HepG2 (cell line): ENCODE results near the gene PLLP. TPM values are rescaled to one million over a fixed set of nuclear protein-coding genes. Genes with fewer than 3 reads are reported as not detected.

Experiments
- ATAC-seq: fragments of 200-7000 bp; cut with Tn5 transposase; 3 replicates; pipeline ENCODE4 v1.9.1; 2020; ENCODE audit warnings: mild to moderate bottlenecking, moderate library complexity
- BruUV-seq: library from RNA; stranded (reverse); fragments of 400-500 nt; replicated peaks from 2 replicates; lab custom pipeline; 2021; lab: Mats Ljungman, UMichigan
- CTCF ChIA-PET: fragments of 300-600 bp; formaldehyde crosslinking; extraction: SDS; loops from one replicate; lab custom pipeline; 2021; ENCODE audit warnings: low total read pairs, inconsistent platforms, low intra/inter-chr PET ratio; lab: Yijun Ruan, JAX
- POLR2A ChIA-PET: fragments of 350-600 bp; sonication (Branson Sonifier 250); formaldehyde crosslinking; loops from one replicate; lab custom pipeline; 2020; ENCODE audit warnings: antibody characterized with exemption, inconsistent platforms; lab: Yijun Ruan, JAX
- DNase-seq: peaks from one replicate; pipeline ENCODE4 v3.0.0-alpha.2; 2015; ENCODE audit warnings: low spot score
- FAIRE-seq: peaks from 3 replicates; lab custom pipeline; 2011; peaks lifted over from hg19 to GRCh38; lab: Jason Lieb, UNC
- H2AFZ ChIP-seq: one replicate; pipeline ENCODE4 v1.6.1; 2011; ENCODE audit warnings: low read length, inconsistent platforms
- H3K27ac ChIP-seq: fragments of 300-600 bp; 3 replicates; pipeline ENCODE4 v1.8.0; 2011; ENCODE audit warnings: mixed run types, mild to moderate bottlenecking, mixed read lengths, low read length, inconsistent platforms; ENCODE audit not compliant: insufficient read depth; ENCODE audit errors: extremely low read length
- H3K27me3 ChIP-seq, 2 experiments: fragments of 200-600 bp in 1 of 2; 2 replicates in 1 of 2; 3 replicates in 1 of 2; pipeline versions ENCODE4 v1.6.0 to v1.8.0; 2011; ENCODE audit warnings: low read length in 2 of 2, mild to moderate bottlenecking in 2 of 2, moderate library complexity in 2 of 2, inconsistent platforms in 1 of 2; ENCODE audit not compliant: insufficient read depth in 2 of 2, control insufficient read depth in 1 of 2
- H3K36me3 ChIP-seq, 2 experiments: fragments of 200-600 bp in 1 of 2; replicated peaks in 1 of 2; 2 replicates in 1 of 2; 3 replicates in 1 of 2; pipeline versions ENCODE4 v1.5.1 to v1.8.0; 2011; ENCODE audit warnings: low read length in 2 of 2, inconsistent platforms in 1 of 2; ENCODE audit not compliant: insufficient read depth in 2 of 2, control insufficient read depth in 1 of 2
- H3K4me1 ChIP-seq: 2 replicates; pipeline ENCODE4 v1.5.1; 2012; ENCODE audit warnings: low read length, inconsistent platforms; ENCODE audit not compliant: insufficient read depth
- H3K4me2 ChIP-seq: 2 replicates; pipeline ENCODE4 v1.6.0; 2011; ENCODE audit warnings: low read depth, low read length, inconsistent platforms
- H3K4me3 ChIP-seq, 3 experiments: fragments of 200-600 bp in 1 of 3; sonication (generic), shearing (Covaris generic) in 1 of 3; replicated peaks in 1 of 3; 2 replicates each; pipeline ENCODE4 v1.5.1; 2011 to 2016; ENCODE audit warnings: low read length in 3 of 3, inconsistent platforms in 2 of 3, low read depth in 2 of 3, mild to moderate bottlenecking in 2 of 3, control low read depth in 1 of 3, mixed read lengths in 1 of 3; ENCODE audit not compliant: insufficient read depth in 1 of 3
- H3K79me2 ChIP-seq: one replicate; pipeline ENCODE4 v1.6.1; 2011; ENCODE audit warnings: low read length, inconsistent platforms; ENCODE audit not compliant: insufficient read depth
- H3K9ac ChIP-seq: 2 replicates; pipeline ENCODE4 v1.6.0; 2011; ENCODE audit warnings: mild to moderate bottlenecking, low read depth, low read length, inconsistent platforms; ENCODE audit not compliant: insufficient read depth
- H3K9me3 ChIP-seq: 2 replicates; pipeline ENCODE4 v1.5.1; 2012; ENCODE audit warnings: mild to moderate bottlenecking, low read length
- H4K20me1 ChIP-seq: 2 replicates; pipeline ENCODE4 v1.6.0; 2011; ENCODE audit warnings: inconsistent platforms, mild to moderate bottlenecking, low read length, moderate library complexity; ENCODE audit not compliant: insufficient read depth
- MAFK ChIP-seq, 2 experiments: IDR thresholded peaks in 1 of 2; conservative IDR thresholded peaks in 1 of 2; 2 replicates each; pipeline ENCODE4 v1.6.1; 2011; ENCODE audit warnings: improper control_type of control experiment in 2 of 2, low read length in 2 of 2
- ZNF720 ChIP-seq: sonication (generic); formaldehyde crosslinking; IDR thresholded peaks from 2 replicates; pipeline ENCODE4 v1.4.0; 2020; ENCODE audit warnings: missing genetic modification reagents
- WGBS: methylation state at CpG from one replicate; pipeline ENCODE4 v1.1.6; 2017; ENCODE audit warnings: low lambda C conversion rate; 5-methylcytosine and 5-hydroxymethylcytosine counted together
- in situ Hi-C: cut with HindIII; loops from 2 replicates; pipeline ENCODE4 v1.10.0; 2017; ENCODE audit warnings: low pct_unique_long_range_greater_than_20kb; ENCODE audit not compliant: extremely low pct_ligation_motif_present
- intact Hi-C: fragments of 100-400 bp; cut with micrococcal nuclease; formaldehyde crosslinking; loops from one replicate; pipeline ENCODE4 v1.10.0; 2022; ENCODE audit not compliant: unreplicated experiment
- polyA plus RNA-seq, 8 experiments: library from polyadenylated mRNA; depleted of rRNA in 3 of 8; stranded (reverse) in 7 of 8; unstranded in 1 of 8; fragments of >200 nt; fragmentation: Illumina TruSeq in 4 of 8; extraction: Trizol in 4 of 8; gene quantifications; 2 replicates each; pipeline versions ENCODE4 v1.2.1 to v1.2.3, GENCODE V29; 2011 to 2016; ENCODE audit warnings: low read depth in 4 of 8, missing spikeins in 1 of 8, mixed read lengths in 1 of 8; ENCODE audit not compliant: insufficient read depth in 1 of 8
- total RNA-seq, 5 experiments: library from RNA; depleted of rRNA; stranded (reverse); fragments of >200 nt; fragmentation: Illumina TruSeq; extraction: Trizol; gene quantifications; 2 replicates each; pipeline ENCODE4 v1.2.3, GENCODE V29; 2016; ENCODE audit warnings: low read depth in 1 of 5
- TF ChIP-seq, protein P1 (sequence below): sonication (generic); formaldehyde crosslinking; IDR thresholded peaks from 2 replicates; pipeline ENCODE4 v1.4.0; 2020; ENCODE audit warnings: missing genetic modification reagents

The PLLP gene
- total and polyA plus RNA-seq, 2 of the 13 experiments (the other 11 are each of a cell fraction or from before 2014, with no cell fraction given): 60.6 to 127 TPM

DNA sequence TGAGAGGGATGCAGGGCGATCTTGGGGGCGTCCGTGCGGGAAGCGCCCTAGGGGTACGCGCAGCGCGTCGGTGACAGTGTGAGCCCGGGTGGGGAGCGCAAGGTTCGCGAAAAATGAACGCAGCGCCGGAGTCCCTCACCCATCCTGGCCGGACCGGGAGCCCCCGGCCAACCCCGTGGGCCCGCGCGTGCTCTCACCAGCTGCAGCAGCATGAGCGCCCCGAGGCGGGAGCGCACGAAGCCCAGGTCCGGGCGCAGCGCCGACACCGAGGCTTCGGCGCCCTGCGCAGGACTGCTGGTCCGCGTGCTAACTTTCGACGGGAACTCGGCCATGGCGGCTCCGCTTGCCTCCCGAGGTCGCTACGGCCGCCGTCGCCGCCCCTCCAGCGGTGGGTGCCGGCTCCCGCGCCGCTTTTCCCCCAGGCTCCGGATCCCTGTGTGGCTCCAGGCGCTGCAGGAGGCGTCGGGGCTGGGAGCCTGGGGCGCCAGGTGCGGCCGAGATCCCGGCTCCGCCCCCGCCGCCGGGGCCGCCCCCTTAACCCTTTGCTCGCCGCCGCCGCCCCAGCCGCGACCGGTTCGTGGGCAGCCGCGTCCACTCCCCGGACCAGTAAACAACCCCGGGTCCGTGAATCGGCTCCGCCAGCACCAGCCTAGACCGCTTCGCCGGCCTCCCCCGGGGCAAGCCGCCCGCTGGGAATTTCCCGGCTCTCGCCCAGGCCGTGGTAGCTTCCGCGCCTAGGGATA, at the start of gene PLLP (continued):
- TF ChIP-seq, protein P1, sequence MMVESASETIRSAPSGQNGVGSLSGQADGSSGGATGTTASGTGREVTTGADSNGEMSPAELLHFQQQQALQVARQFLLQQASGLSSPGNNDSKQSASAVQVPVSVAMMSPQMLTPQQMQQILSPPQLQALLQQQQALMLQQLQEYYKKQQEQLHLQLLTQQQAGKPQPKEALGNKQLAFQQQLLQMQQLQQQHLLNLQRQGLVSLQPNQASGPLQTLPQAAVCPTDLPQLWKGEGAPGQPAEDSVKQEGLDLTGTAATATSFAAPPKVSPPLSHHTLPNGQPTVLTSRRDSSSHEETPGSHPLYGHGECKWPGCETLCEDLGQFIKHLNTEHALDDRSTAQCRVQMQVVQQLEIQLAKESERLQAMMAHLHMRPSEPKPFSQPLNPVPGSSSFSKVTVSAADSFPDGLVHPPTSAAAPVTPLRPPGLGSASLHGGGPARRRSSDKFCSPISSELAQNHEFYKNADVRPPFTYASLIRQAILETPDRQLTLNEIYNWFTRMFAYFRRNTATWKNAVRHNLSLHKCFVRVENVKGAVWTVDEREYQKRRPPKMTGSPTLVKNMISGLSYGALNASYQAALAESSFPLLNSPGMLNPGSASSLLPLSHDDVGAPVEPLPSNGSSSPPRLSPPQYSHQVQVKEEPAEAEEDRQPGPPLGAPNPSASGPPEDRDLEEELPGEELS: no peak; the same call in 1 of the 2 replicates

DNA sequence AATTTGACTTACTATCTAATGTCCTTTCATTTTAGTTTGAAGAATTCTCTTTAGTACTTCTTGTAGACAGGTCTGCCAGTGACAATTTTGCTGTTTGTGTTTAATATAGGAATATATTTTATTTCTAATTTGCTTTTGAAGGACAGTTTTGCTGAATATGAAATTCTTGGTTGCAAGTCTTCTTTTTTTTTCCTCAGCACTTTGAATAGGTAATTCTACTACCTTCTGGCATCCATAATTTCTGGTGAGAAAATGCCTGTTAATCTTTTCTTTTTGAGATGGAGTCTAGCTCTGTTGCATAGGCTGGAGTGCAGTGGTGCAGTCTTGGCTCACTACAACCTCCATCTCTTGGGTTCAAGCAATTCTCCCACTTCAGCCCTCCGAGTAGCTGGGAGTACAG, 48.9 kb upstream of the PLLP start:
- Histone ChIP-seq H4K20me1 (no peaks in the 10 kb centered on the region), H2AFZ (no peak overlapping the region), H3K4me1 (peaks cover 11% of the 10 kb centered on the region; the same call in 1 of the 2 replicates), H3K4me2 (no peak overlapping the region), H3K27me3 (peaks cover 0 to 5% of the 10 kb centered on the region in 2 experiments; a peak in 1 of 5 replicates), H3K4me3 (no peak overlapping the region), H3K79me2 (no peaks in the 10 kb centered on the region), H3K27ac (no peak overlapping the region), H3K36me3 (no peaks in the 10 kb centered on the region), H3K9me3 (no peaks in the 10 kb centered on the region), H3K9ac (no peak overlapping the region)
- no peak for ATAC-seq
- in situ Hi-C loops: no loop called here
- no peak for DNase-seq
- FAIRE-seq: no peak
- CTCF ChIA-PET: no interaction called here
- WGBS: 50% methylated on average over 1 of the region's 1 CpG
- POLR2A ChIA-PET: interaction anchor here (1.2 kb wide), 1 partner anchor 39 kb away, joined by 6 read pairs; the partner anchor contains the start of gene CX3CL1
- BruUV-seq: no TSS peak
- intact Hi-C loops: no loop called here
- TF ChIP-seq MAFK (conservative IDR thresholded peaks at IDR 0.05 in 1 of 2, IDR thresholded peaks at IDR 0.05 in 1 of 2; ENCODE audit: low read length in 2 of 2) (0 out of 4 replicates have a peak, but pooled peaks of 1 of the 2 experiments have one; percentile 24), ZNF720 (no peak)
